GM21360 (cell line): ENCODE measurements around the gene ZFP57.

Experiments
- ATAC-seq: cut with Tn5 transposase; IDR thresholded peaks from one replicate; pipeline ENCODE4 v1.9.1; 2021; ENCODE audit warnings: mild to moderate bottlenecking, moderate library complexity; ENCODE audit not compliant: unreplicated experiment

The ZFP57 gene

DNA sequence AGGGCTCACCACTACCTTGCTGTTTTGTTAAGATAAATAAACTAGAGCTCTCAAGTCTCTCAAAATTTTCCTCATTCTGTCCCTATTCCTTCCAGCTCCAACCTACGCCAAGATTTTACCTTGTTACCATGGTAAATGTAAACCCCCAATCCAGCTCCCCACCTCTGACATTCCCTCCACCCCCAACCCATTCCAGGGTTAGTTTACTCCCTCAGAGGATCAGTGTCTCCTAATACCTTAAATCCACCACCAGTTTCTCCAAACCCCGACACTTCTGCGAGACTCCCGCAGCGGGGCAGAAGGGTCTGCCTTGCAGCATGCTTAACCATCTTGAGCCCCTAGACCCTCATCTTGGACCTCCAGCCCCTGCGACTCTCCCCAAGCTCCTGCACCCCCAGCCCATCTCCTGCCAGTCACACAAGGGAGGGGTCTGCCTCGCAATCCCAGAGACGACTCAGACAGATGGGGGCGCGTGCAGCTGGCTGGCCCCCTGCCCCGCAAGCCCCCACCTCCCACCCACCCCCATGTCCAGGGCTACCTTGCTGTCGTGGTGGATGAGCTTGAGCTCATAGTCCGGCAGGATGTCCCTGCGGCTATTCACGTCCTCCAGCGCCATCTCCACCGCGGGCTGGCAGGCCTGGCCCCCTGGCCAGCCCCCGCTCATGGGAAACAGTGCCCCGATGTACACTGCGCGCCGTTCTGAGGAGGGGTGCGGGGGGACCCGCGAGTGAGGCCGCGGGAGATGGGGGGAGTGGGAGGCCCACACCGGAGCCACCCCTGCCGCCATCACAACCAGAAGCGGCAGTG lies 53.8 kb downstream of the ZFP57 start:
- no peak for ATAC-seq

GRCh38 chr6:29625337-29625930 lies 55.5 kb downstream of the ZFP57 start:
- ATAC-seq, result no peak

GRCh38 chr6:29624520-29624961 lies 56.4 kb downstream of the ZFP57 start:
- no peak for ATAC-seq
